Gastroesophageal sphincter (tissue), 4 donors: Measurements from ENCODE around the gene CCRL2. TPM values are rescaled to one million over a fixed set of nuclear protein-coding genes. Genes with fewer than 3 reads are reported as not detected.

Experiments used
- ATAC-seq: fragments of 150-250 bp; one replicate; pipeline ENCODE4 v1.9.1; 2016; ENCODE audit warnings: mild to moderate bottlenecking, moderate library complexity
- H3K27ac ChIP-seq, 4 donors: fragments of 200-600 bp; sonication (generic) in 3 of 4; 1 replicate in 3 of 4; 2 replicates in 1 of 4; pipeline ENCODE4 v1.5.1; 2016 to 2019
- H3K27me3 ChIP-seq: fragments of 200-600 bp; sonication (generic); one replicate; pipeline ENCODE4 v1.5.1; 2019
- H3K36me3 ChIP-seq, 2 donors: fragments of 200-600 bp; sonication (generic); one replicate each; pipeline ENCODE4 v1.5.1; 2019; ENCODE audit warnings: control low read depth in 1 of 2
- H3K4me1 ChIP-seq, 3 donors: fragments of 200-600 bp; sonication (generic); 1 replicate in 2 of 3; 2 replicates in 1 of 3; pipeline ENCODE4 v1.5.1; 2016 to 2019; ENCODE audit warnings: control low read depth in 2 of 3
- H3K4me3 ChIP-seq, 2 donors: fragments of 200-600 bp; sonication (generic); one replicate each; pipeline ENCODE4 v1.5.1; 2019; ENCODE audit warnings: mild to moderate bottlenecking in 1 of 2, moderate library complexity in 1 of 2
- H3K9me3 ChIP-seq, 3 donors: fragments of 200-600 bp; sonication (generic); one replicate each; pipeline ENCODE4 v1.5.1; 2017 to 2019; ENCODE audit warnings: control low read depth in 2 of 3
- CTCF ChIP-seq, 4 experiments: fragments of 200-600 bp in 2 of 4; fragments of 450-650 bp in 2 of 4; sonication (generic) in 1 of 4; IDR thresholded peaks; one replicate each; pipeline ENCODE4 v1.5.1; 2017 to 2019; ENCODE audit warnings: antibody characterized with exemption in 4 of 4, mild to moderate bottlenecking in 2 of 4, moderate library complexity in 2 of 4
- EP300 ChIP-seq: sonication (generic); formaldehyde crosslinking; IDR thresholded peaks from one replicate; pipeline ENCODE4 v1.6.1; 2017; ENCODE audit warnings: antibody characterized with exemption, mild to moderate bottlenecking
- POLR2A ChIP-seq, 2 donors: fragments of 450-650 bp; IDR thresholded peaks; one replicate each; pipeline ENCODE4 v1.6.1; 2017; ENCODE audit warnings: antibody characterized with exemption in 2 of 2, mild to moderate bottlenecking in 2 of 2, moderate library complexity in 1 of 2
- POLR2AphosphoS5 ChIP-seq: sonication (generic); formaldehyde crosslinking; IDR thresholded peaks from one replicate; pipeline ENCODE4 v1.6.1; 2017; ENCODE audit warnings: antibody characterized with exemption
- WGBS, 2 donors: methylation state at CpG; one replicate each; pipeline ENCODE4 v1.1.5; 2018; ENCODE audit warnings: low coverage in 1 of 2; 5-methylcytosine and 5-hydroxymethylcytosine counted together
- total RNA-seq, 4 donors: library from RNA; depleted of rRNA; stranded (reverse); fragments of >200 nt; gene quantifications; one replicate each; pipeline ENCODE4 v1.1.0, GENCODE V29; 2016

Gene CCRL2
- total RNA-seq, 4 donors from 2014 or later = 0.89 to 15.8 (median 1.9) TPM

GRCh38 chr3:46397111-46397510 lies 9.9 kb upstream of the CCRL2 start:
- H3K27ac ChIP-seq = no peak overlapping the region
- TF ChIP-seq CTCF (IDR thresholded peaks at IDR 0.05) (no peak), EP300 (no peak), POLR2AphosphoS5 (no peak), POLR2A (IDR thresholded peaks at IDR 0.05) (no peak)
- ATAC-seq = no peak
- 100% methylated on average over 2 of the region's 7 CpGs; no CpG with 5 or more reads in 1 of the 2 donors for WGBS, 2 donors
- no peaks in the 10 kb centered on the region for H3K27me3 ChIP-seq
- no peaks in the 10 kb centered on the region for H3K36me3 ChIP-seq
- H3K9me3 ChIP-seq = no peaks in the 10 kb centered on the region
- H3K4me1 ChIP-seq = no peaks in the 10 kb centered on the region
- H3K4me3 ChIP-seq = no peak overlapping the region

- Histone ChIP-seq H3K27me3 (no peaks in the 10 kb centered on the region), H3K27ac (no peak overlapping the region), H3K36me3 (no peaks in the 10 kb centered on the region), H3K4me1 (no peaks in the 10 kb centered on the region), H3K4me3 (no peak overlapping the region), H3K9me3 (no peaks in the 10 kb centered on the region)
- WGBS, 2 donors = 84 to 87% methylated on average over 3 to 6 of the region's 6 CpGs
- no peak for ATAC-seq
- no peak for TF ChIP-seq EP300
- no peak for TF ChIP-seq CTCF (IDR thresholded peaks at IDR 0.05)
- no peak for TF ChIP-seq POLR2AphosphoS5
- no peak for TF ChIP-seq POLR2A (IDR thresholded peaks at IDR 0.05)
Observed at GRCh38 chr3:46398186-46398955, 8.7 kb upstream of the CCRL2 start.

- TF ChIP-seq CTCF (IDR thresholded peaks at IDR 0.05) = no peak
- TF ChIP-seq EP300 = no peak
- TF ChIP-seq POLR2AphosphoS5 = no peak
- TF ChIP-seq POLR2A (IDR thresholded peaks at IDR 0.05) = no peak
- 42 to 57% methylated on average over 1 to 2 of the region's 2 CpGs for WGBS, 2 donors
- no peaks in the 10 kb centered on the region for H3K36me3 ChIP-seq
- no peaks in the 10 kb centered on the region for H3K9me3 ChIP-seq
- H3K4me1 ChIP-seq = no peaks in the 10 kb centered on the region
- no peaks in the 10 kb centered on the region for H3K27me3 ChIP-seq
- no peak for ATAC-seq
- no peak overlapping the region for H3K27ac ChIP-seq
- no peak overlapping the region for H3K4me3 ChIP-seq
Observed at GRCh38 chr3:46399098-46399497, 8.0 kb upstream of the CCRL2 start.

GRCh38 chr3:46399557-46399956 lies 7.5 kb upstream of the CCRL2 start:
- WGBS, 2 donors = 51 to 72% methylated on average over 2 of the region's 2 CpGs
- no peaks in the 10 kb centered on the region for H3K4me1 ChIP-seq
- no peak overlapping the region for H3K4me3 ChIP-seq
- H3K9me3 ChIP-seq = no peaks in the 10 kb centered on the region
- TF ChIP-seq POLR2AphosphoS5 (no peak), EP300 (no peak), POLR2A (IDR thresholded peaks at IDR 0.05) (no peak), CTCF (IDR thresholded peaks at IDR 0.05) (no peak)
- H3K27me3 ChIP-seq = no peaks in the 10 kb centered on the region
- H3K27ac ChIP-seq = no peak overlapping the region
- ATAC-seq = no peak
- H3K36me3 ChIP-seq = no peaks in the 10 kb centered on the region
